Fibroblast of lung (primary cell): ENCODE data around the gene WDR93.

Experiments
- CTCF ChIP-seq, 2 donors: IDR thresholded peaks in 1 of 2; conservative IDR thresholded peaks in 1 of 2; 1 replicate in 1 of 2; 2 replicates in 1 of 2; pipeline ENCODE4 v1.5.1; 2011 to 2012; ENCODE audit warnings: low read length in 2 of 2, control low read depth in 1 of 2, inconsistent platforms in 1 of 2, low read depth in 1 of 2, mild to moderate bottlenecking in 1 of 2
- EZH2 ChIP-seq: IDR thresholded peaks from 2 replicates; pipeline ENCODE4 v1.5.1; 2012; ENCODE audit warnings: low read length, control low read depth, mild to moderate bottlenecking; ENCODE audit errors: missing control alignments

DNA sequence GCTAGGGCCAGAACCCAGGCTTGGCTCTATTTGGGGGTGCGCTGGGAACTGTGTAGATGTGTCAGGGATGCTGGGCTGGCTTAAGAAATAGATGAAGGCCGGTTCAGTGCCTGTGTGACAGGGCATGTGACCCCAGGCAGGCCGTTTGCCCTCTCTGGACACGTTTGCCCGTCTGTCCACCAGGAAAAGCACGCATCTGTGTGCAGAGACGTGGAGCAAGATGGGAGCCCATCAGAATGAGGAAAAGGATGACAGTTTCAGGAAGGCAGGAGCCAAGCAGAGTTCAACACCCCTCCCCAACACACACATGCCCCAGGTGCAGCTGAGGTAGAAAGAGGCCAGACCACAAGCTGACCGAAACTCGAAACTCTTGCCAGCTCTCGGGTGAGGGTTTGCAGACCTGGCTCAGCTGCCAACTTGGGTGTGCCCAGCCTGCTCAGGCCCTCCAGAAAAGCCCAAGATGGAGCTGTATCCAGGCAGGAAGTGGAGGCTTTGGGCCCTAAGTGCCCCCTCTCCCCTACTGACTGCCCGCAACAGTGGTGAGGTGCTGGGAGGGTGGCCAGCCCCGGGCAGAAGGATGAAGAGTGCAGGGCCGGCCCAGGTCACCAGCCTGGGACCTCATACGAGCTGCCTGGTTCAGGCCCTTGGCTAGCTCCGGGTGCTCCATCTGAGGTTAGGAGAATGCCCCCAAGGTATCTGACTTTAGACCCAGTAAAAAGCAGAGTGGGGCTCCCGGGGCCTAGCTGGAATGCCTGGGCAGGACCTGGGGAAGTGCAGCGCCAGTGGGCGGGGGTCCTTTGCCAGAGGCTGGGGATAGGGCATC, 70.6 kb downstream of the WDR93 start:
- TF ChIP-seq CTCF (conservative IDR thresholded peaks at IDR 0.05 in 1 of 2, IDR thresholded peaks at IDR 0.05 in 1 of 2; ENCODE audit: low read depth in 1 of 2, low read length in 2 of 2) = no peak
- TF ChIP-seq EZH2 = no peak
